GM21360 (cell line): ENCODE results near the gene PI4K2B.
A peak's percentile ranks its signal among the peaks of the same experiment; 100 is the strongest.
"Not testable (repeated sequence)": the region's sequence is repeated elsewhere in the genome, so short reads cannot be mapped to it uniquely, and the experiment has no call there.

Source experiments
- ATAC-seq: cut with Tn5 transposase; IDR thresholded peaks from one replicate; pipeline ENCODE4 v1.9.1; 2021; ENCODE audit warnings: mild to moderate bottlenecking, moderate library complexity; ENCODE audit not compliant: unreplicated experiment

The PI4K2B gene

GRCh38 chr4:25302626-25303025 is 68.8 kb downstream of the PI4K2B start:
- ATAC-seq = no peak

GRCh38 chr4:25303578-25303977 is 69.7 kb downstream of the PI4K2B start:
- ATAC-seq = no peak

GRCh38 chr4:25306518-25307057 is 72.8 kb downstream of the PI4K2B start:
- no peak for ATAC-seq

- ATAC-seq = no peak
Measured at GRCh38 chr4:25307596-25307995, 73.8 kb downstream of the PI4K2B start.

- ATAC-seq = no peak
Measured at GRCh38 chr4:25308306-25308705, 74.5 kb downstream of the PI4K2B start.

- ATAC-seq = no peak
Measured at GRCh38 chr4:25308761-25309160, 74.9 kb downstream of the PI4K2B start.

GRCh38 chr4:25310066-25310802 is 76.4 kb downstream of the PI4K2B start:
- ATAC-seq = peak; percentile 55

- ATAC-seq = no peak
Measured at GRCh38 chr4:25310803-25311166, 77.0 kb downstream of the PI4K2B start.

- ATAC-seq = peak; percentile 81
Measured at GRCh38 chr4:25312496-25313200, 78.8 kb downstream of the PI4K2B start, which contains the start of gene ZCCHC4. Gene ZCCHC4, plus strand, starts transcription at chr4:25312774. Its CDS starts 36 bp downstream, at chr4:25312810.

GRCh38 chr4:25313201-25313895 is 79.5 kb downstream of the PI4K2B start:
- no peak for ATAC-seq

GRCh38 chr4:25320336-25320735 is 86.5 kb downstream of the PI4K2B start:
- ATAC-seq = no peak

GRCh38 chr4:25320773-25321172 is 86.9 kb downstream of the PI4K2B start:
- no peak for ATAC-seq

- no peak for ATAC-seq
Measured at GRCh38 chr4:25321703-25322102, 87.9 kb downstream of the PI4K2B start.

GRCh38 chr4:25328463-25328862 is 94.6 kb downstream of the PI4K2B start:
- ATAC-seq = not testable (repeated sequence)
